Measurements from ENCODE around the gene CNDP2. TPM values are rescaled to one million over a fixed set of nuclear protein-coding genes. Genes with fewer than 3 reads are reported as not detected.

CNDP2 gene
- total and polyA plus RNA-seq, 2 donors (not counting 1 experiment from before 2014, with no cell fraction given): 121 to 182 TPM

DNA sequence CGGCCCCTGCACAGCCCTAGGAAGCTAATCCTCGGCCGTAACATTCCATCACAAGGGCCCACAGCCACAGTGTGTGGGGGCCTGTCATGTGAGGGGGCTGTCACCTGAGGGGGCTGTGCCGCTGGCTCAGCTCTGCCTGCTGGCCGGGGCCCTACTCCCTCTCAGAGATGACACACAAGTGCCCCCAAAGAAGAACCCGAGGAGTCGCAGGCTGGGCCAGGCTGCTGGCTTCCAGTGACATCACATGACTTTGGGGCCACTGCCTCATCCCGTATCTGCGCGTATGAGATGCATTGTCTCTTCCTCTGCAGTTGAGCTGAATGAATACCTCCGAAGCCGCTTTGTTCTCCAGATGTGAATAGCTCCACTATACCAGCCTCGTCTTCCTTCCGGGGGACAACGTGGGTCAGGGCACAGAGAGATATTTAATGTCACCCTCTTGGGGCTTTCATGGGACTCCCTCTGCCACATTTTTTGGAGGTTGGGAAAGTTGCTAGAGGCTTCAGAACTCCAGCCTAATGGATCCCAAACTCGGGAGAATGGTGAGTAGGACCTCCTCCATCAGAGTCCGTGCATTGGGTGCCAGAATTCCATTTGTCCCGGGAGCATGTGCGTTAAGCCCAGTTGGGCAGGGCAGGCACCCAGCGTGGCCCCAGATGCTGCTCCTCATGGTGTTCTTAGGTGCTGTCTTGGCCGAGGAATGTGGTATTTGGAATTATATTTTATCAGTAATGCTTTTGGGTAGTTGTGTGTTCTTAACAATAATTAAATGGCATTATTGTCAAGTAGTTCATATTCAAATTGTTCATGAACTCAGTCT is 38.2 kb downstream of the CNDP2 start, which contains the start of gene CNDP1:
TSS of gene CNDP1 (plus strand) at position 351 of the 820 bp plus-strand sequence. CDS start at position 519, 168 bp downstream.
- no peak within 1 kb of the TSS for H3K4me3 ChIP-seq (ENCODE audit: control extremely low read depth in 1 of 5, extremely low read depth in 1 of 5, insufficient read depth in 1 of 5, low read depth in 2 of 5, low read length in 4 of 5)
- DNase-seq: no peak
- WGBS (ENCODE audit: insufficient coverage): 93% methylated on average over 16 of the region's 21 CpGs
- intact Hi-C loops (cut with micrococcal nuclease): no loop called here
- H3K27me3 ChIP-seq (replicated peaks in 1 of 4; ENCODE audit: control extremely low read depth in 1 of 4, control insufficient read depth in 3 of 4, insufficient read depth in 4 of 4, low read length in 3 of 4): peaks cover 0 to under 1% (median 0%) of the 10 kb centered on the region in 4 experiments
- H3K27ac Mint-ChIP-seq: no peak within 1 kb of the TSS
- no peak within 1 kb of the TSS for H3K4me2 ChIP-seq (replicated peaks; ENCODE audit: low read depth, low read length, poor library complexity, severe bottlenecking)
- no peak within 1 kb of the TSS for H3K4me3 Mint-ChIP-seq
- H3K4me1 ChIP-seq (ENCODE audit: control insufficient read depth in 2 of 2, insufficient read depth in 2 of 2, low read length in 2 of 2): no peaks in the 10 kb centered on the region
- H3K27me3 Mint-ChIP-seq: peaks cover 3% of the 10 kb centered on the region
- no peak for TF ChIP-seq CTCF (IDR thresholded peaks at IDR 0.05)
- TF ChIP-seq EZH2 (IDR thresholded peaks at IDR 0.05; ENCODE audit: borderline replicate concordance, insufficient read depth, low read depth, low read length, poor library complexity, severe bottlenecking): no peak
- ChIA-PET CTCF (no interaction called here), POLR2A (no interaction called here)
- ATAC-seq (ENCODE audit: low read depth): no peak
- H3K4me1 Mint-ChIP-seq: no peaks in the 10 kb centered on the region
- H2AFZ ChIP-seq (ENCODE audit: insufficient read depth, low read depth, low read length, poor library complexity, severe bottlenecking): no peak within 1 kb of the TSS
- H3K36me3 ChIP-seq (replicated peaks in 1 of 2; ENCODE audit: control extremely low read depth in 1 of 2, control insufficient read depth in 1 of 2, extremely low read depth in 1 of 2, insufficient read depth in 2 of 2, low read length in 1 of 2): no peaks in the 10 kb centered on the region
- H3K79me2 ChIP-seq (ENCODE audit: control insufficient read depth, insufficient read depth, low read length): no peaks in the 10 kb centered on the region
- peaks cover 0 to 3% (median 0%) of the 10 kb centered on the region in 3 donors for H3K9me3 ChIP-seq (ENCODE audit: control extremely low read depth in 1 of 3, control insufficient read depth in 2 of 3, insufficient read depth in 1 of 3, low read length in 2 of 3)
- H3K9ac ChIP-seq (ENCODE audit: low read length): no peak within 1 kb of the TSS
- H3K27ac ChIP-seq (ENCODE audit: low read length in 2 of 2): no peak within 1 kb of the TSS
- H4K20me1 ChIP-seq (ENCODE audit: control insufficient read depth, insufficient read depth, low read length, poor library complexity, severe bottlenecking): no peaks in the 10 kb centered on the region
- no peaks in the 10 kb centered on the region for H3K9me3 Mint-ChIP-seq (ENCODE audit: insufficient read depth)

- no peak for ATAC-seq (ENCODE audit: low read depth)
- CTCF ChIA-PET: no interaction called here
- 68% methylated on average over 7 of the region's 9 CpGs for whole genome bisulfite sequencing (ENCODE audit: insufficient coverage)
Measured at GRCh38 chr18:74534981-74535649, 39.0 kb downstream of the CNDP2 start.

More at GRCh38 chr18:74534981-74535649, 39.0 kb downstream of the CNDP2 start:
- DNase-seq: no peak
- TF ChIP-seq CTCF (IDR thresholded peaks at IDR 0.05) (no peak), EZH2 (IDR thresholded peaks at IDR 0.05; ENCODE audit: borderline replicate concordance, insufficient read depth, low read depth, low read length, poor library complexity, severe bottlenecking) (no peak)
- intact Hi-C loops (cut with micrococcal nuclease): no loop called here
- Histone ChIP-seq H3K4me2 (replicated peaks; ENCODE audit: low read depth, low read length, poor library complexity, severe bottlenecking) (no peak overlapping the region), H4K20me1 (ENCODE audit: control insufficient read depth, insufficient read depth, low read length, poor library complexity, severe bottlenecking) (no peaks in the 10 kb centered on the region), H3K36me3 (replicated peaks in 1 of 2; ENCODE audit: control extremely low read depth in 1 of 2, control insufficient read depth in 1 of 2, extremely low read depth in 1 of 2, insufficient read depth in 2 of 2, low read length in 1 of 2) (no peaks in the 10 kb centered on the region), H2AFZ (ENCODE audit: insufficient read depth, low read depth, low read length, poor library complexity, severe bottlenecking) (no peak overlapping the region), H3K79me2 (ENCODE audit: control insufficient read depth, insufficient read depth, low read length) (no peaks in the 10 kb centered on the region), H3K27me3 (replicated peaks in 1 of 4; ENCODE audit: control extremely low read depth in 1 of 4, control insufficient read depth in 3 of 4, insufficient read depth in 4 of 4, low read length in 3 of 4) (peaks cover 0 to 2% (median 0%) of the 10 kb centered on the region in 4 experiments), H3K9ac (ENCODE audit: low read length) (no peak overlapping the region), H3K4me1 (ENCODE audit: control insufficient read depth in 2 of 2, insufficient read depth in 2 of 2, low read length in 2 of 2) (no peaks in the 10 kb centered on the region), H3K9me3 (ENCODE audit: control extremely low read depth in 1 of 3, control insufficient read depth in 2 of 3, insufficient read depth in 1 of 3, low read length in 2 of 3) (peaks cover 0 to 3% (median 0%) of the 10 kb centered on the region in 3 donors), H3K4me3 (ENCODE audit: control extremely low read depth in 1 of 5, extremely low read depth in 1 of 5, insufficient read depth in 1 of 5, low read depth in 2 of 5, low read length in 4 of 5) (no peak overlapping the region), H3K27ac (ENCODE audit: low read length in 2 of 2) (no peak overlapping the region)
- H3K9me3 Mint-ChIP-seq (ENCODE audit: insufficient read depth): no peaks in the 10 kb centered on the region
- H3K4me1 Mint-ChIP-seq: no peaks in the 10 kb centered on the region
- H3K4me3 Mint-ChIP-seq: no peak overlapping the region
- POLR2A ChIA-PET: no interaction called here
- H3K27ac Mint-ChIP-seq: no peak overlapping the region
- H3K27me3 Mint-ChIP-seq: peaks cover 3% of the 10 kb centered on the region

Measured in B cell (primary cell).